DOHH2 (cell line): ENCODE data around the gene TTC32.

Experiments
- CTCF ChIP-seq: fragments of 200-600 bp; sonication (generic); IDR thresholded peaks from one replicate; pipeline ENCODE4 v1.5.1; 2014; ENCODE audit warnings: antibody characterized with exemption, mild to moderate bottlenecking, low read depth, low read length; ENCODE audit not compliant: poor library complexity, severe bottlenecking
- EZH2phosphoT487 ChIP-seq: fragments of 200-600 bp; sonication (generic); IDR thresholded peaks from 2 replicates; pipeline ENCODE4 v1.6.1; 2017; ENCODE audit warnings: borderline replicate concordance, mild to moderate bottlenecking, antibody characterized with exemption, low read length, moderate library complexity, mixed read lengths

GRCh38 chr2:19882286-19882685 is 19.5 kb downstream of the TTC32 start:
- TF ChIP-seq CTCF = no peak
- TF ChIP-seq EZH2phosphoT487 = no peak
